IPS-18c (cell line): ENCODE measurements around the gene ESRRB.

ENCODE experiments used
- H3K4me3 ChIP-seq: 2 replicates; pipeline ENCODE4 v1.7.0; 2013; ENCODE audit warnings: low read depth, mild to moderate bottlenecking, low read length, moderate library complexity; ENCODE audit not compliant: insufficient read depth
- H3K9me3 ChIP-seq: one replicate; pipeline ENCODE4 v1.6.1; 2013; ENCODE audit warnings: mild to moderate bottlenecking, low read length, moderate library complexity; ENCODE audit not compliant: control insufficient read depth, insufficient read depth

ESRRB gene

DNA sequence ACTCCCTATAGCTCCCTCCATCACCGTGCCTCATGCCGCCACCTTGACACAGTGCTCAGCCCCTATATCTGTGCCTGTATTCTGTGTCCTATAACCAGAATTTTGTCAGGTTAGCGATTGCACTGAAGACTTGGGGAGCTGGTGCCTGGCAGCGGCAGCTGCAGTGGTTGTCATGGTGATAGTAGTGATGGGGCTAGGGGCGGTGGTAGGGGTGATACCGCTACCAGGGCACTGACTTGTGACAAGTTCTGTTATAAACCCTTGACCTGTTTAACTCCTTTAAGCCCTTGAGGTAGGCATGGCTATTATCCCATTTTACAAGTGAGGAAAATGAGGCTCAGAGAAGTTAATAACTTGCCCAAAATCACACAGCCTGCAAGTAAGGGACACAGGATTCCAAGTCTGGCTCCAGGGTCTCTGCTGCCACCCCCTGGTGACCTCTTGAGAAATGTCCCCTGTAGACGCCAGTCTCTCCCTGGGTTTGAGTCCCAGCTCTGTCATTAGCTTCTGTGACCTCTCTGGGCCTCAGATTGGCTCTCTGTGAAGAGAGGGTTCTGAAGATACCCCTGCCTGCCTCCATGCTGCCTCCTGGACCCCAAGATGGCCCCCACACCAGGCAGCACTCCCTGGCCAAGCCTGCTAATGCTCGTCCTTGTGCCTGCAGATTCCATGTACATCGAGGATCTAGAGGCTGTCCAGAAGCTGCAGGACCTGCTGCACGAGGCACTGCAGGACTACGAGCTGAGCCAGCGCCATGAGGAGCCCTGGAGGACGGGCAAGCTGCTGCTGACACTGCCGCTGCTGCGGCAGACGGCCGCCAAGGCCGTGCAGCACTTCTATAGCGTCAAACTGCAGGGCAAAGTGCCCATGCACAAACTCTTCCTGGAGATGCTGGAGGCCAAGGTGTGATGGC, 121.9 kb downstream of the ESRRB start:
- Histone ChIP-seq H3K4me3 (no peak overlapping the region), H3K9me3 (no peaks in the 10 kb centered on the region)

DNA sequence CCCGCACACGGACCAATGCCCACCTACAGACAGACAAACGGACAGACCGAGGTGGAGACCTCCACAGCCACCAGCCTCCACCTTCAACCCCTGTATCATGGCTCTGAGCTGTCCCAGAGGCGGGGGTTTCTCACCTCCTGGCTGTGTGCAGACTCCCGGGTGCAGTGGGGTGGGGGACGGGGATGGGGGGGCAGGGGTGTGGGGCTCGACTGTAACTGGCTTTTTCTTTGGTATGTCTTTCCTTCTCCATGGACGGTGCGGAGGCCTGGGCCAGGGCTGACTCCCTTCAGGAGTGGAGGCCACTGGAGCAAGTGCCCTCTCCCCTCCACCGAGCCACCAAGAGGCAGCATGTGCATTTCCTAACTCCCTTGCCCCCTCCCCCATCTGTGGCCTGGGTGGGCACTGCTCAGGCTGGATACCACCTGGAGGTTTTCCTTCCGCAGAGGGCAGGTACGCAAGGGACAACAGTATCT, 122.6 kb downstream of the ESRRB start:
- Histone ChIP-seq H3K9me3 (no peaks in the 10 kb centered on the region), H3K4me3 (no peak overlapping the region)

DNA sequence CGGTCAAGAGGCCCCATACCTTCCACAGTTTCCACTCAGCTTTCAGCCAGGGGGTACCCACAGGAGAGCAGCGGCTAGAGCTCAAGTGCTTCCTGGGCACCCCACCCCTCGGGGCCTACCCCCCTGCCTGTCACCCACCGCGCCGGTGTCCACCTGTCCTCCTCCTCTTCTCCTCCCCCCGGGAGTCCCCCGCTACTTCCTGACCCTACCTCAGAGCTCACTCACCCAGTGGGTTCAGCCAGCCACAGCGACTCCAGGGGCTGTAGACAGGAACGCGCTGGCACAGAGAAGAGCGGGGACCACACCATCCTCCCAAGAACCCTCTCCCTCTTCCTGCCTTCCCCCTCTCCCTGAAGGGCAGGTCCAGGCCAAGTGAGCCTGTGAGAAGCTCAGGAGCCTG, 123.0 kb downstream of the ESRRB start:
- Histone ChIP-seq H3K4me3 (no peak overlapping the region), H3K9me3 (no peaks in the 10 kb centered on the region)

DNA sequence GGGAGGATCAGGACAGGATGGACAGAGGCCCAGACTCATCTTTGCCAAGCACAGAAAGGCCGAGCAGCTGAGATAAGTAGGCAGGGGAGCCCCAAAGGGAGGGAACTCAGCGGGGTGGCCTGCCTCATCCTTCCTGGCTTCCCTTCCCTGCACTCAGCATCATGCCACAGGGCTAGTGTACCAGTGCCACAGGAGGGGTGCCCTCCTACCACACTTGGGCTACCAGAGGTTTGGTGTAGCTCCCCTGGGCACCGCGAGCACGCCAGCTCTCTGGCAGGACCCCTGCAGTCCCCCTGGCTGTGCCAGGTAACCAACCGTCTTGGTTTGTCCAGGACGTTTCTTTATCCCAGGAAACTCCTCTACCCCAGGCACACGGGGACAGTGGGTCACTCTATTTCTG, 123.5 kb downstream of the ESRRB start:
- Histone ChIP-seq H3K9me3 (no peaks in the 10 kb centered on the region), H3K4me3 (no peak overlapping the region)

DNA sequence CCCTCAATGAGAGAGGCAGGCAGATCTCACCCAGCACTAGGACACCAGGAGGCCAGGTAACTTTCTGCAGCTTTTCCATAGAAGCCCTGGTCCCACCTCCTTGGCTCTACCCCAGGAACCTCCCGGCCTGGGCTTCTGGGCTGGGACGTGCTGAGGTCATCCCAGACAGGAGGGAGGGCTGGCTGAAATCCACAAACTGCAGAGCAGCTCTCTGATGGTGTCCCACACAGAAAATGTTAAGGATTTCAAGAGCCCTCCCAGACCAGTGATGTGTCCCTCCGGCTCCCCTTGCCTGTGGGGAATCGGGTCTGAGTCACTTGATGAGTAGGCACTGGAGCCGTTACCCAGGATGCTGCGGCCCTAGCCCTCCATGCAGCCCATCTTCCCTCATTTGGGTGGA, 124.1 kb downstream of the ESRRB start:
- Histone ChIP-seq H3K9me3 (no peaks in the 10 kb centered on the region), H3K4me3 (no peak overlapping the region)

DNA sequence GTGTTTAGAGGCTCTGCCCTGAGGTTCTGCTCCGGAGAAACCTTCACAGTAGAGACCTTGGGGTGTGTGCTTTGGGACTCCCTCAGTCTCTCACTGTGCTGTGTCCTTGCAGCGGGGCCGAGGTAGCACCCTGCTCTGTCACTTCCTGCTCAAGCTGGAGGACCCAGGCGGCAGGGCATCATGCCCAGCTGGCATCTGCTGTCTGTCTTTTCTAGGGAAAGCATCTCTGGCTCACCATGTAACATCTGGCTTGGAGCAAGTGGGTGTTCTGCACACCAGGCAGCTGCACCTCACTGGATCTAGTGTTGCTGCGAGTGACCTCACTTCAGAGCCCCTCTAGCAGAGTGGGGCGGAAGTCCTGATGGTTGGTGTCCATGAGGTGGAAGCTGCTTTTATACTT, 124.5 kb downstream of the ESRRB start:
- no peaks in the 10 kb centered on the region for H3K9me3 ChIP-seq
- H3K4me3 ChIP-seq, result no peak overlapping the region

DNA sequence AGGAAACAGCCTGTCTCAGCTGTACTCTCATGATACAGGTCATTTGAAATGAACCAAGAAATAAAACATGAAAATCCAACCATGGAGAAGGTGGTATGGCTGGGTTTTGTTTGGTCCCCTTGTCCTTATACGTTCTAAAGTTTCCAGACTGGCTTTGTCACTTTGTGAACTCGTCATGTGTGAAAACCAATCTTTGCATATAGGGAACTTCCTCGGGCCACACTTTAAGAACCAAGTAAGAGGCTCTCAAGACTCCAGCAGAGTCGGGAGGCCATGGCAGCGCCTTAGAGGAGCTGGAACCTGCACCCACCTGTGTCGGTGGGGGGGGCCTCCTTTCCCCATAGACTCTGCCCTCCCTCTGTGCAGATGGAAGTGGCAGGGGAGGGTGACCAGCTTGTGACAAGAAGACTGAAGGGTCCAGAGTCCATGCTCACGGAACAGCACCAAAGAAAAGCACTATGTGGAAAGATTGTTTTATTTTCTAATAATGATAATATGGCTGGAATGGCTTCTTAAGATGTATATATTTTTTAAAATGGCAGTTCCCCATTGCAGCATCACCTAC, 125.3 kb downstream of the ESRRB start:
- Histone ChIP-seq H3K9me3 (no peaks in the 10 kb centered on the region), H3K4me3 (no peak overlapping the region)

DNA sequence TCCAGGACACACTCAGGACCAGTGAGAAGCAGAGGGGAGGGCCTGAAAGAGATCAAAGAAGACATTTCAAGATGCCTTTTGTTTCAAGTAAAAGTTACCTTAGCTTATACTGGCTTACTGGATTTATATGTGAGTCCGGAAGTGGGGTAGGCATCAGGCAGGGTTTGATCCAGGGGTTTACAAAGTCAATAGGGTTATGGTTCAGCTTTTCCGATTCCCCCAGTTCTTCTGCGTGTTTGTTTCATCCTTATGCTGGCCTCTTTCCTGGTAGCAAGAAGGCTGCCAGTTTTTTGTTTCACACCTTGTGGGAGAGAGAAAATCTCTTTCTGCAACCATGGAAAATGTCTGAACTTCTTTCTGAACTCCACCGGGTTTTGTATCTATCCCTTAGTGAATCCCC, 126.3 kb downstream of the ESRRB start:
- no peaks in the 10 kb centered on the region for H3K9me3 ChIP-seq
- H3K4me3 ChIP-seq, result no peak overlapping the region

DNA sequence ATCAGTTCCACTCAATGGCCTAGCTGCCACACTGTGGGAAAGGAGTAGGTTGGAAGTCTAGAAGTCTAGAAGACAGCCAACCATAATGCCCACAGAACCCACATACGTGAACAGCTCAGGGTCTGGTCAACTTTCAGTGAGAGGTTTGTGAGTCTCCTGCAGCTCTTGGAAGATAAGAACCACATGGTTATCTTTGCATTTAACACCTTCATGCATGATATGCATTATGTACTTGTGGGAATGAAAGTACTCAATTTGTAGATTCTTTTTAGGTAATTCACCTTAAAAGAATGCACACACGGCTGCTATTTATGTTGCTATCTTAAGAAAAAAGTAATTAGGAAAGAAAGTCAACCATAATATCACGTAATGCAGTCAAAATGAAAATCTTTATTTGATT, 126.7 kb downstream of the ESRRB start:
- Histone ChIP-seq H3K9me3 (no peaks in the 10 kb centered on the region), H3K4me3 (no peak overlapping the region)

DNA sequence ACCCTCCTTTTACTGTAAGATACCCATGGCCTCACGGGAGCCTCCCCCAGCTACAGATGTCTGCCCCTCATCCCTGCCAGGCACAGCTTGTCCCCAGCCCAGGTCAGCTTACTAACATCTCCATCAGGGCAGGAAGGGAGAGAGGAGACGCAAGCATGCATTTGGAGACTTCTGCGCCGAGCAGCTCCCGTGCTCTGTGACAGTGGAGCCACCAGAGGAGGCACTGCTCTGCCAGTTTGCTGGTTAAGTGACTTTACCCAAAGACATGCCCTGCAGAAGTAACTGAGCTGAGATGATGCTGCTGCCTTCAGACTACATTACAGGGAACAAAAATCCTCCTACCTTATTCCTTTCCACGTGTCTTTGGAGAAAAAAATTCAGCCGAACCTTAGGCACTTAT, 133.4 kb downstream of the ESRRB start:
- H3K4me3 ChIP-seq, result no peak overlapping the region
- no peaks in the 10 kb centered on the region for H3K9me3 ChIP-seq

DNA sequence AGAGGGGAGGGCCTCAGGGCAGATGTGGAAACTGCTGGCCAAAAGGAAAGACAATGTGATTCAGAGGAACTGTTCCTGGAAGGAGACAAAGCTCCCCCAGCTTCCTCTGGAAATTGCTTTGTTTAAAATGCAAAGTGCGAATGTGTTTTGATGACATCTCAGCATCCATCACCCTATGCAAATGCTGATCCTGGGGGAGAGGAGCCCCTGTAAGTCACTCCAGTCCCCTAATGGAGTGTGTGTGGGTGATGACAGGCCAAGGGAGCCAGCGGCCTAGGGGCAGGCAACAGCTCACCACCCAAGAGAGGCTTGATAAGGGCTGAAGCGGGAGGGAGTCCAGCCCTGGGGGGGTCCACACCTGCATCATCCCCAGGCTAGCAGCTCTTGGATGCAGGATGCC, 134.2 kb downstream of the ESRRB start:
- H3K4me3 ChIP-seq, result no peak overlapping the region
- H3K9me3 ChIP-seq, result no peaks in the 10 kb centered on the region

DNA sequence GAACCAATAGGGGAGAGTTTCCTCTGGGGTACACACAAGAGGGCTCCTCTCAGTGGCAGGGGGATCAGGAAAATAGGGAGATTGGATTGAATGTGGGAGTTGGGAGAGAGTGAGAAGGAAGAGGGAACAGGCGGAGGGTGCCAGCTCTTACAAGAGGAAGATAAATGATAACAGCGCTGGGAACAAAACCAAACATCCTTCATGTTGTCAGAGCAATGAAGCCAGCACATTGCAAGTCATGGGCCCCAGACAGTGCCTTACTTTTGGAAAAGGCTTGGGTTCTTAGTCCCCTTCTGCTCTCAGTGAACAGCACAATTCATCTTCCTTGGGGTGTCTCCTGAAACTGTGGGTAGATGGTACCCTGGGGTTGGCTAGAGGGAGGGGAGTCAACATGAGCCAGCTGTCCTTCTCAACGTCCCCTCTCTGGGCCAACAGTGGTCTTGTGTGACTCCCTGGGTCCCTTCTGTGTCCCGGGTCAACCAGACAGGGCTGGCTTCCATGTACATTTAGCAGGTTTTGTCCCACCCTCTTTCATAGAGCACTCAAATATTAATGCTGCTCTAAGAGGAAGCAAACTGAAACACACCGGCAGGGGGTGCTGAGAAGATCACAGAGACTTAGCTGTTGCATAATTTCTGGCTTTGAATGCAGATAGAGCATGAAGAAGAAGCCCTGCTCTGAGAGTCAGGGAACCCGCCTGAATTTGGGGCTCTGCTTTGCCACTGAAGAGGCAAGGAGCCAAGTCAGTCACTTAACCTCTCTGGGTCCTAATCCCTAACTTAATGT, 138.5 kb downstream of the ESRRB start:
- H3K4me3 ChIP-seq, result no peak overlapping the region
- H3K9me3 ChIP-seq, result no peaks in the 10 kb centered on the region

DNA sequence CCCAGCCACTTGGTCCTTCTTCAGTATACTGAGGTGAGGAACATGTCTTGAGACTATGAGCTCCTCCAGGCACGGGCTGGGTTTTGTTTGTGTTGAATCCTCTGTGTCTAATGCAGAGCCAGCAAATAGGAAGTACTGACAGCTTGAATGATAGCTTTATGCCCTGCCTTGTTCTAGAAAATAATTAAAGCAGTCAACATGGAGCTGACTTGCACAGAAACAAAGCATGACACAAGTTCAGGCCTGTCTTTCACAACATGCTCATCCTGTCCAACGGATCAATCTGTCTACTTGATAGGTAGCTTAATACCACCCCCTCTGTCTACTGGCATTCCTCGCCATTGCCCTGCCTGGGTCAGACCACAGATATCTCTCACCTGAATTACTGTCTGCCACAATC, 140.9 kb downstream of the ESRRB start:
- no peak overlapping the region for H3K4me3 ChIP-seq
- H3K9me3 ChIP-seq, result no peaks in the 10 kb centered on the region

DNA sequence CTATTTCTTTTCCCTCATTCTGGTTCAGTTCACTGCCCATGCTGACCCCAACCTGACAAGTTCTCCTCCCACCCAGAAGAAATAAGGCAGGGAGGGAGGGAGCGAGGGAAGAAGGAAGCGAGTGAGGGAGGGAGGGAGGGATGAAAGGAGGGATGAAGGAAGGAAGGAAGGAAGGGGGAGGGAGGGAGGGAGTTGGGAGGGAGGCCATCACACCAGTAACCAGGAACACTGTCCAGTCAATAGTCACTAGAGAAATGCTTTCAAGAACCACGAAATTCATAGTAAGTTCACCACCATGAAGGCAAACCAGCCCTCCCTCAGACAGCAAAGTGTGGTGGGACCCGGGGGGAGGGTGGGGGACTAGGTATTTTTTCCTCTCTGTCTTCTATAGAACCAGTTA, 142.4 kb downstream of the ESRRB start:
- Histone ChIP-seq H3K4me3 (no peak overlapping the region), H3K9me3 (no peaks in the 10 kb centered on the region)

DNA sequence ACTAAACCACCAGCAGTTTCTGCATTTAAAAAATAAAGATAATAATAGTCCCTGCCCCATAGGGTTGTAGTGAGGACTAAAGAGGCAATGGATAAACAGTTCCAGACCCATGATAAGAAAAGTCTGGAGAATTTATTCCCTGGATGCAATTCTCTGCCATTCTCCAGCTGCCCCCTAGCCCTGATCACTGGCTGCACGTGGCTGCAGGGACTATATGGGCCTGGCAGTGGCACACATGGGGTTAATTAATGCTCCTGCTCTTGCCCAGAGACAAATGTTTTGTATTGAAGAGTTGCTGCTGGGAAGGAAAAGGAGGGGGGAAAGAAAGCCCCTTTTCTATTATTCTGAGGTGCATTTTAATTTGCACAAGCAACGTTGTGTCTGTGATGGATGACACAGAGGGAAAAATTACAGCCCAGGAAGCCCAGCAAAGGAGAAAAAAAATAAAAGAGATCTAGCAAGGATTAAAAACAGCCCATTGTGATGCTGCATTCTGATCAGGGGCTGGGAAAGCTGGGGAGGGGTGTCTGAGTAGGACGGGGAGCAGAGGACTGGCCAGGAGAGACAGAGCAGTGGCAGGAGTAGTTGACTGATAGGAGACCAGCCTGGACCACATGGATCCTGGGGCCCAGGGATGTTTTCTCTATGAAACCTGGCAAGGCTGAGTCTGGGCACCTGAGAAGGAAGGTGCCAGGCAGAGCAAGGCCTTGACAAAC, 149.3 kb downstream of the ESRRB start:
- Histone ChIP-seq H3K4me3 (no peak overlapping the region), H3K9me3 (peaks cover 2% of the 10 kb centered on the region)

DNA sequence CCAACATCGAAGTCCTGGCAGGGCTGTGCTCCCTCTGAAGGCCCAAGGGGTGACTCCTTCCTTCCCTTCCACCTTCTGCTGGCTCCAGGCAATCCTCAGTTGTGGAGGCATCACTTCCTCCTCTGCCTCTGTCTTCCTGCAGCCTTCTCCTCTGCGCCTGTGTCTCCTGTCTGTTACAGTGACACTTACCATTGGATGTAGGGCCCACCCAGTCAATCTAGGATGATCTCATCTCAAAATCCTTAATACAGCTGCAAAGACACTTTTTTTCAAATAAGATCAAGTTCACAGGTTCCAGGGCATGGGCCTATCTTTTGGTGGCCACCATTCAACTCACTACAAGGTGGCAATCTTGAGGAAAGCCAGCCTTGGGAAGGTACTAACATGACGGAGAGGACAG, 155.1 kb downstream of the ESRRB start:
- Histone ChIP-seq H3K9me3 (peaks cover 2% of the 10 kb centered on the region), H3K4me3 (no peak overlapping the region)

DNA sequence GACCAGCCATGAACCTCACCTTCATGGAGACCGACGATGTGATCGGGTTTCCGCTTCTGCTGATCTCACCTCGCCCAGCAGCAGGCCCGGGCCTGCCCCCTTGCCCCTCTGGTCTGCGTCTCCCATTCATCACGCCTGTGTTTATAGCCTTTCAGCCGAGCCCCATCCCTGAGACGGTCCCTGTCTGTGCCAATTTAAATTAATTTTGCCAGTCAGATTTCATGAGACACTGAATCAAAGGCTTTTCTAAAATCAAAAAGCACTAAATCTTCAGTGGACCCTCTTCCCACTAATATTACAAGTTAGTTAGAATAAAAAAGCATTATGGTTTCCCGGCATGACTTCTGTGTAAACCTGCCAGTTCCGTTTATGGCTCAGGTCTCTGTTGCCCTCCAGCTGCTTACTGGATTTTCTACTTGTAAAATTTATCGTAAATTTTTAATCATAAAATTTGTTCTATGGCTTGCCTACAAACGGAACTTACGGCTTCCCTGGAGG, 155.9 kb downstream of the ESRRB start:
- Histone ChIP-seq H3K9me3 (peaks cover 2% of the 10 kb centered on the region), H3K4me3 (no peak overlapping the region)
